Ovary (tissue), 9 donors: ENCODE measurements around the gene PHACTR1. TPM values are rescaled to one million over a fixed set of nuclear protein-coding genes. Genes with fewer than 3 reads are reported as not detected.

ENCODE experiments used
- DNase-seq, 5 donors: peaks; one replicate each; pipeline ENCODE4 v3.0.0-alpha.2; 2019 to 2020
- H3K27ac ChIP-seq, 2 donors: fragments of 200-600 bp; one replicate each; pipeline versions ENCODE4 v1.5.1 to v1.8.0; 2019 to 2022
- H3K27me3 ChIP-seq: fragments of 200-600 bp; one replicate; pipeline ENCODE4 v1.8.0; 2022
- H3K36me3 ChIP-seq: fragments of 200-600 bp; sonication (generic); one replicate; pipeline ENCODE4 v1.5.1; 2019
- H3K4me1 ChIP-seq: one replicate; pipeline ENCODE4 v1.8.1; 2013; ENCODE audit warnings: mild to moderate bottlenecking, moderate library complexity; ENCODE audit not compliant: insufficient read depth
- H3K4me3 ChIP-seq: fragments of 200-600 bp; sonication (generic); one replicate; pipeline ENCODE4 v1.5.1; 2017
- H3K9me3 ChIP-seq, 2 donors: fragments of 200-600 bp in 1 of 2; sonication (generic) in 1 of 2; one replicate each; pipeline versions ENCODE4 v1.5.1 to v1.8.1; 2013 to 2019; ENCODE audit warnings: mild to moderate bottlenecking in 1 of 2, moderate library complexity in 1 of 2
- CTCF ChIP-seq, 3 donors: fragments of 450-650 bp in 2 of 3; fragments of 200-600 bp in 1 of 3; IDR thresholded peaks; one replicate each; pipeline versions ENCODE4 v1.5.1 to v1.8.0; 2016 to 2022; ENCODE audit warnings: antibody characterized with exemption in 3 of 3, mild to moderate bottlenecking in 1 of 3
- EP300 ChIP-seq: sonication (generic); formaldehyde crosslinking; IDR thresholded peaks from one replicate; pipeline ENCODE4 v1.6.1; 2017; ENCODE audit warnings: antibody characterized with exemption
- POLR2A ChIP-seq: fragments of 450-650 bp; IDR thresholded peaks from one replicate; pipeline ENCODE4 v1.6.1; 2017; ENCODE audit warnings: antibody characterized with exemption, mild to moderate bottlenecking, moderate library complexity
- WGBS, 3 donors: extraction: QIAGEN DNeasy Blood & Tissue Kit in 1 of 3; methylation state at CpG; one replicate each; pipeline versions ENCODE4 v1.1.5 to v1.1.7; 2013 to 2017; 5-methylcytosine and 5-hydroxymethylcytosine counted together
- intact Hi-C, 4 donors: fragments of 100-400 bp; cut with DNase I; formaldehyde crosslinking; loops; one replicate each; pipeline versions ENCODE4 v1.11.0 to v1.15.1; 2022 to 2023
- polyA plus RNA-seq, 2 donors: library from polyadenylated mRNA; stranded (reverse); fragments of 200-250 nt in 1 of 2; fragments of 350-450 nt in 1 of 2; fragmentation: Illumina TruSeq in 1 of 2; extraction: RNeasy Lipid Tissue Mini Kit (QIAGEN cat#74804) in 1 of 2; gene quantifications; one replicate each; pipeline ENCODE4 v1.2.3, GENCODE V29; 2013 to 2014
- total RNA-seq, 7 donors: library from RNA; depleted of rRNA in 2 of 7; stranded (reverse); fragments of >200 nt in 2 of 7; fragmentation: NEBNext Ultra II Directional in 3 of 7; extraction: Animal tissue kit (Norgen Biotek cat#: 25700) in 3 of 7; gene quantifications; one replicate each; pipeline versions ENCODE4 v1.1.0 to v1.2.4, GENCODE V29; 2016 to 2023
- donor health status: DM: no; HTN: no; CAD: no; lungs with moderate emphysema.
- donor health status: DM: no; HTN: no; CAD: no.
- donor health status: Bipolar disorder and iron deficiency.
- donor health status: DM: yes; HTN: yes; CAD: no.
- donor health status: DM: no; HTN: no; CAD: no.
- donor health status: DM: yes; HTN: yes; CAD: no.

The PHACTR1 gene
- total and polyA plus RNA-seq, 9 donors: 0.48 to 10.9 (median 3.7) TPM

- H3K36me3 ChIP-seq: no peaks in the 10 kb centered on the region
- intact Hi-C loops: no loop called here
- no peak for TF ChIP-seq POLR2A
- TF ChIP-seq CTCF (IDR thresholded peaks at IDR 0.05): no peak
- no peak for TF ChIP-seq EP300
- 63 to 89% (median 83%) methylated on average over 2 of the region's 2 CpGs for whole genome bisulfite sequencing, 3 donors
- no peaks in the 10 kb centered on the region for H3K27me3 ChIP-seq
- H3K27ac ChIP-seq: no peak overlapping the region
- no peaks in the 10 kb centered on the region for H3K4me1 ChIP-seq
- H3K4me3 ChIP-seq: no peak overlapping the region
- DNase-seq: no peak
- peaks cover 0 to 7% of the 10 kb centered on the region in 2 donors for H3K9me3 ChIP-seq
Measured at GRCh38 chr6:13290335-13290734, 573.8 kb downstream of the PHACTR1 start.

GRCh38 chr6:13292774-13293173, 576.2 kb downstream of the PHACTR1 start:
- no peaks in the 10 kb centered on the region for H3K27me3 ChIP-seq
- H3K27ac ChIP-seq: no peak overlapping the region
- no peak for TF ChIP-seq CTCF (IDR thresholded peaks at IDR 0.05)
- no peak for TF ChIP-seq EP300
- no peak for TF ChIP-seq POLR2A
- H3K36me3 ChIP-seq: no peaks in the 10 kb centered on the region
- no peaks in the 10 kb centered on the region for H3K4me1 ChIP-seq
- 89 to 91% (median 90%) methylated on average over 9 of the region's 9 CpGs for WGBS, 3 donors
- no peak for DNase-seq
- H3K9me3 ChIP-seq: no peaks in the 10 kb centered on the region
- intact Hi-C loops: no loop called here
- no peak overlapping the region for H3K4me3 ChIP-seq

GRCh38 chr6:13294499-13295069, 578.0 kb downstream of the PHACTR1 start:
- H3K27ac ChIP-seq: no peak overlapping the region
- no peak for DNase-seq
- no peaks in the 10 kb centered on the region for H3K9me3 ChIP-seq
- no peak for TF ChIP-seq CTCF (IDR thresholded peaks at IDR 0.05)
- no peak for TF ChIP-seq POLR2A
- TF ChIP-seq EP300: no peak
- intact Hi-C loops: no loop called here
- H3K4me3 ChIP-seq: no peak overlapping the region
- H3K27me3 ChIP-seq: no peaks in the 10 kb centered on the region
- no peaks in the 10 kb centered on the region for H3K36me3 ChIP-seq
- no peaks in the 10 kb centered on the region for H3K4me1 ChIP-seq
- WGBS, 3 donors: 71 to 78% (median 73%) methylated on average over 13 of the region's 13 CpGs

- Histone ChIP-seq H3K27ac (no peak overlapping the region), H3K36me3 (no peaks in the 10 kb centered on the region), H3K4me1 (no peaks in the 10 kb centered on the region), H3K27me3 (no peaks in the 10 kb centered on the region), H3K9me3 (no peaks in the 10 kb centered on the region), H3K4me3 (no peak overlapping the region)
- WGBS, 3 donors: 90 to 97% (median 95%) methylated on average over 11 of the region's 11 CpGs
- no peak for DNase-seq
- TF ChIP-seq CTCF (IDR thresholded peaks at IDR 0.05): no peak
- no peak for TF ChIP-seq POLR2A
- no peak for TF ChIP-seq EP300
- intact Hi-C loops: no loop called here
Measured at GRCh38 chr6:13295576-13295975, 579.0 kb downstream of the PHACTR1 start.
